Astrocyte of the cerebellum (primary cell): ENCODE measurements around the gene ZBTB20.

Source experiments
- DNase-seq: peaks from one replicate; pipeline ENCODE4 v3.0.0-alpha.2; 2011; ENCODE audit warnings: low read depth
- H3K4me3 ChIP-seq: 2 replicates; pipeline ENCODE4 v1.5.1; 2011; ENCODE audit warnings: mild to moderate bottlenecking, low read depth, low read length, moderate library complexity
- in situ Hi-C: cut with HindIII; loops from 2 replicates; pipeline ENCODE4 v1.10.0; 2017; ENCODE audit warnings: low sequenced_read_pairs
- TF ChIP-seq, protein P1 (sequence below): IDR thresholded peaks from 2 replicates; pipeline ENCODE4 v1.5.1; 2012; ENCODE audit warnings: low read length, low read depth, moderate library complexity, mild to moderate bottlenecking; ENCODE audit errors: missing control alignments

ZBTB20 gene

DNA sequence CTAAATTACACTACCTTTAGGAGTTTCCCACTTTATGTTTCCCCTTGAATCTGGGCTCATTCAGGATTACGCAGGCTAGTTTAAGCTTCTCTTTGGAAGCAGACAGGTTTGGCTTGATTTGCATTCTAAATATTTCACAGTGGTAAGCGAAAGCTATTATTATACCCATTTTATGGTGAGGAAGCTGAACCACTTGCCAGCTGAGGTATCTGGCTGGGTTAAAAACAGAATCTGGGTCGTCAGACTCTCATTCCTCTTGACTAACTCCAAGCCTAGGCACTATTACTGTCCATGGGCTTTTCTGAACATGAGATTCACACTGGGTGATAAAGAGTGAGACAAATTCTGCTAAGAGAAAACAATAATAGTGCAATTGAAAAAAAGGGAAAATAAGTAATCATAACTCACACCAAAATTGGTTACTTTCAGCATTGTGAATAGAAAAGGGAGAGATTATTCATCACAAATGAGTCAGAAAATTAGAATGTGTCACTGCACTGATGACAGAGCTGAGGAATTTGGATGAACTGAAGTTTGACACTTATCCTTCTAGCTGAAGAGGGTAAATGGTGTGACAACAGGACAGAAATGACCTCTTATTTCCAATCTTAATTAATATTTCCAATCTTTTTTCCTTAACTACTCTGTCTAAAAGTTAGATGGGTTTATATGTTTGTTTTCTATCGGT is 642.0 kb downstream of the ZBTB20 start:
- H3K4me3 ChIP-seq: no peak overlapping the region
- in situ Hi-C loops: no loop called here

DNA sequence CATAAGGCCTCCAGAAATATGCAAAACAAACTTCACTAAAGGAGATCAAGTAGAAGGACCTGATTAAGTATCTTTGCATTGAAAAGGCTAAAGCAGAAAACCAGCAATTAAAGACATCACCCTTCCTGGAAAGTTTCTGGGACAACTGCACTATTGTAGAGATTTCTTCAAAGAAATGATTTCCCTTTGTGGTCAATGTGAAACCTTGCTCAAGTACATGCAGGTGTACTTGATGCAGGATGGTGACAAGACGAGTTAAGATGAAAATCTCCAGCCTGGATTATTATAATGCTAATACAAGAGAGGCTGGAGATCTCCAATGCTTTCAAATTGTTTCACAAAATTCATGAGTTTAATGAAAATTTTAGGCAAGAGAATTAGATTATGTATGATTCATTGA is 644.9 kb downstream of the ZBTB20 start:
- no peak overlapping the region for H3K4me3 ChIP-seq
- DNase-seq: no peak
- in situ Hi-C loops: no loop called here
- TF ChIP-seq, protein P1, sequence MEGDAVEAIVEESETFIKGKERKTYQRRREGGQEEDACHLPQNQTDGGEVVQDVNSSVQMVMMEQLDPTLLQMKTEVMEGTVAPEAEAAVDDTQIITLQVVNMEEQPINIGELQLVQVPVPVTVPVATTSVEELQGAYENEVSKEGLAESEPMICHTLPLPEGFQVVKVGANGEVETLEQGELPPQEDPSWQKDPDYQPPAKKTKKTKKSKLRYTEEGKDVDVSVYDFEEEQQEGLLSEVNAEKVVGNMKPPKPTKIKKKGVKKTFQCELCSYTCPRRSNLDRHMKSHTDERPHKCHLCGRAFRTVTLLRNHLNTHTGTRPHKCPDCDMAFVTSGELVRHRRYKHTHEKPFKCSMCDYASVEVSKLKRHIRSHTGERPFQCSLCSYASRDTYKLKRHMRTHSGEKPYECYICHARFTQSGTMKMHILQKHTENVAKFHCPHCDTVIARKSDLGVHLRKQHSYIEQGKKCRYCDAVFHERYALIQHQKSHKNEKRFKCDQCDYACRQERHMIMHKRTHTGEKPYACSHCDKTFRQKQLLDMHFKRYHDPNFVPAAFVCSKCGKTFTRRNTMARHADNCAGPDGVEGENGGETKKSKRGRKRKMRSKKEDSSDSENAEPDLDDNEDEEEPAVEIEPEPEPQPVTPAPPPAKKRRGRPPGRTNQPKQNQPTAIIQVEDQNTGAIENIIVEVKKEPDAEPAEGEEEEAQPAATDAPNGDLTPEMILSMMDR: no peak

More for the DNA sequence above, 642.0 kb downstream of the ZBTB20 start:
- TF ChIP-seq, protein P1: no peak
- DNase-seq: no peak

DNA sequence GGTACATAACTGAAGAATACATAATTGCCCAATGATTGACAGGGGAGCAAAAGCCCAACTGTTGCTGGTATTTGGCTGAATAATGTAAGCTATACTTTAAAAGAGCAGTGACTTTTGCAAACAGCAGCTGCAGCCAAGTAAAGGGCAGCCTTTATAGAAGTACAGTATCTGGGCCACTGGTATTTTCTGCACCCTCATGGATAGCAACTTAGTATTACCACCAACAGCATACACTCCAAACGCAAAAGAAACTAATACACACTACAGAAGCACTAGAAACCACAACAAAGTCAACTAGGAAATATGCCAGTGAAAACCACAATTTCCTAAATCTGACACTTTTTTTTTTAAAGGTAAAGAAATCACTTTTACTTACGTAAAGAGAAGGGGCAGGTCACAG is 647.1 kb downstream of the ZBTB20 start:
- in situ Hi-C loops: no loop called here
- peak; percentile 85 for DNase-seq
- H3K4me3 ChIP-seq: no peak overlapping the region
- TF ChIP-seq, protein P1: no peak

GRCh38 chr3:114498539-114499370 is 648.3 kb downstream of the ZBTB20 start:
- TF ChIP-seq, protein P1: no peak
- in situ Hi-C loops: no loop called here
- H3K4me3 ChIP-seq: no peak overlapping the region
- peak; percentile 51 for DNase-seq

- DNase-seq: no peak
- no peak overlapping the region for H3K4me3 ChIP-seq
- TF ChIP-seq, protein P1: no peak
- in situ Hi-C loops: no loop called here
Measured at GRCh38 chr3:114496874-114497273, 650.2 kb downstream of the ZBTB20 start.

GRCh38 chr3:114496466-114496865 is 650.6 kb downstream of the ZBTB20 start:
- TF ChIP-seq, protein P1: no peak
- no peak for DNase-seq
- in situ Hi-C loops: no loop called here
- H3K4me3 ChIP-seq: no peak overlapping the region
